ENCODE measurements around the gene EBF3. TPM values are rescaled to one million over a fixed set of nuclear protein-coding genes. Genes with fewer than 3 reads are reported as not detected.

The EBF3 gene
- total and polyA plus RNA-seq, 2 experiments from 2014 or later: 0.27 to 0.49 TPM

- Histone ChIP-seq H3K9me2 (ENCODE audit: insufficient read depth) (no peaks in the 10 kb centered on the region), H3K4me2 (no peak overlapping the region), H3F3A (replicated peaks; ENCODE audit: low read depth) (no peaks in the 10 kb centered on the region), H3K79me2 (replicated peaks; ENCODE audit: insufficient read depth) (no peaks in the 10 kb centered on the region), H4K20me1 (replicated peaks; ENCODE audit: insufficient read depth) (no peaks in the 10 kb centered on the region), H2AFZ (no peak overlapping the region), H3K4me3 (no peak overlapping the region), H3K27ac (ENCODE audit: low read depth) (no peak overlapping the region), H3K27me3 (ENCODE audit: insufficient read depth) (no peaks in the 10 kb centered on the region), H3K4me1 (ENCODE audit: insufficient read depth) (peaks cover 24% of the 10 kb centered on the region), H3K36me3 (ENCODE audit: insufficient read depth) (no peaks in the 10 kb centered on the region)
- H3K4me1 Mint-ChIP-seq: peaks cover 34% of the 10 kb centered on the region
- no peak for TF ChIP-seq JUNB (IDR thresholded peaks at IDR 0.05; ENCODE audit: unreplicated experiment)
- TF ChIP-seq ZNF331 (CRISPR knock-in tag; IDR thresholded peaks at IDR 0.05; ENCODE audit: low read depth): no peak
- no peak for TF ChIP-seq ZNF114 (CRISPR knock-in tag; IDR thresholded peaks at IDR 0.05)
- TF ChIP-seq POLR2AphosphoS5 (IDR thresholded peaks at IDR 0.05; ENCODE audit: low read depth): no peak
- TF ChIP-seq ETS1 (IDR thresholded peaks at IDR 0.05): no peak
- no peak for ATAC-seq
- DNase-seq (ENCODE audit: low spot score): no peak
- no peak overlapping the region for H3K4me3 Mint-ChIP-seq
- no peak overlapping the region for H3K27ac Mint-ChIP-seq
- no peaks in the 10 kb centered on the region for H3K9me3 Mint-ChIP-seq
- H3K27me3 Mint-ChIP-seq (ENCODE audit: insufficient read depth, low read depth, poor library complexity): peaks cover 5% of the 10 kb centered on the region
- H3K36me3 Mint-ChIP-seq (ENCODE audit: low read depth): no peaks in the 10 kb centered on the region
Observed at GRCh38 chr10:129887381-129887905, 76.6 kb downstream of the EBF3 start.

- Mint-ChIP-seq H3K9me3 (no peaks in the 10 kb centered on the region), H3K27ac (no peak overlapping the region), H3K27me3 (ENCODE audit: insufficient read depth, low read depth, poor library complexity) (peaks cover 5% of the 10 kb centered on the region), H3K36me3 (ENCODE audit: low read depth) (no peaks in the 10 kb centered on the region), H3K4me3 (no peak overlapping the region), H3K4me1 (peaks cover 28% of the 10 kb centered on the region)
- Histone ChIP-seq H3K27ac (ENCODE audit: low read depth) (no peak overlapping the region), H3K79me2 (replicated peaks; ENCODE audit: insufficient read depth) (no peaks in the 10 kb centered on the region), H2AFZ (no peak overlapping the region), H3K4me3 (no peak overlapping the region), H4K20me1 (replicated peaks; ENCODE audit: insufficient read depth) (no peaks in the 10 kb centered on the region), H3K9me2 (ENCODE audit: insufficient read depth) (no peaks in the 10 kb centered on the region), H3K36me3 (ENCODE audit: insufficient read depth) (no peaks in the 10 kb centered on the region), H3K4me1 (ENCODE audit: insufficient read depth) (peaks cover 20% of the 10 kb centered on the region), H3F3A (replicated peaks; ENCODE audit: low read depth) (no peaks in the 10 kb centered on the region), H3K27me3 (ENCODE audit: insufficient read depth) (no peaks in the 10 kb centered on the region), H3K4me2 (no peak overlapping the region)
- ATAC-seq: no peak
- no peak for DNase-seq (ENCODE audit: low spot score)
- TF ChIP-seq REST (IDR thresholded peaks at IDR 0.05; ENCODE audit: unreplicated experiment) (no peak), POLR2AphosphoS5 (IDR thresholded peaks at IDR 0.05; ENCODE audit: low read depth) (no peak), ZNF114 (CRISPR knock-in tag; IDR thresholded peaks at IDR 0.05) (no peak), ETS1 (IDR thresholded peaks at IDR 0.05) (no peak), EZH2 (IDR thresholded peaks at IDR 0.05; ENCODE audit: low read depth, unreplicated experiment) (no peak), EZH2phosphoT487 (IDR thresholded peaks at IDR 0.05; ENCODE audit: unreplicated experiment) (no peak), NANOG (IDR thresholded peaks at IDR 0.05; ENCODE audit: borderline replicate concordance) (no peak), CTCF (conservative IDR thresholded peaks at IDR 0.05; ENCODE audit: low read depth in 2 of 2) (no peak)
Observed at GRCh38 chr10:129886263-129886662, 77.8 kb downstream of the EBF3 start.
